Right forelimb (tissue), 1 donor: ENCODE data around the gene OR5H14.
"Not testable (repeated sequence)": the region's sequence is repeated elsewhere in the genome, so short reads cannot be mapped to it uniquely, and the experiment has no call there.

Source experiments
- DNase-seq: peaks from one replicate; pipeline ENCODE4 v3.0.0-alpha.2; 2018

The OR5H14 gene

DNA sequence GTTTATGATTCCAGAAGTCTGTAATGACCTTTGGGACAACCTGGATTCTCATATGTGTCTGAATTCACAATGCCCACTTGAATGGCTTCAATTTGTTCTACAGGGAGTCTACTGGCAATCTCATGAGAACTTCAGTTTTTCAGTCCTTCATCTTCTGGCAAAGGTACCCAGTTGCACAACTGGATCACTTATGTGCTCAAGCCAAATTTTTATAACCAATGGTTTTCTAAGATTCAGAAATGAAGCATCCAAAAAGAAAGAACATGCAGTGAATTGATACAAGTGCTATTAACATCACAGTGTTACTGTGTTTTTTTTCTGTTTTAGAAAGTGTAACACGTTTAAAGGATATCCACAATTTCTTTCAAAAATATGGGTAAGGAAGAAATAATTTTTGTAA is at the start of gene OR5H14:
OR5H14 (plus strand) TSS at position 301 of the 400 bp plus-strand sequence. CDS start 1,907 bp downstream, outside the sequence.
- DNase-seq = no peak

- no peak for DNase-seq
Measured at GRCh38 chr3:98099848-98100247, 47.4 kb upstream of the OR5H14 start.

DNA sequence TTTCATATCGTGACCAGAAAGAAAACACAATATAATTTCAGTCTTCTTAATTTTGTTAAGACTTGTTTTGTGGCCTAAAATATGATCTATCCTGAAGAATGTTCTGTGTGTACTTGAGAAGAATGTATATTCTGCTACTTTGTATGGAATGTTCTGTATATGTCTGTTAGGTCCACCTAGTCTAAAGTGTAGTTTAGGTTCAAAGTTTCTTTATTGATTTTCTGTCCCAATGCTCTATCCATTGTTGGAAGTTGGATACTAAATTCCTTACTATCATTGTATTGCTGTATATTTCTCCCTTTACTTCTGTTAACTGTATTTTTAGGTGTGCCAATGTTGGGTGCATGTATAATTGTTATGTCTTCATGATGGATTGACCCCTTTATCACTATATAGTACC is 39.1 kb upstream of the OR5H14 start:
- DNase-seq = no peak

- no peak for DNase-seq
Measured at GRCh38 chr3:98109807-98110549, 37.3 kb upstream of the OR5H14 start.

GRCh38 chr3:98110550-98110908 is 36.8 kb upstream of the OR5H14 start:
- no peak for DNase-seq

GRCh38 chr3:98114264-98114663 is 33.0 kb upstream of the OR5H14 start:
- no peak for DNase-seq

- DNase-seq = no peak
Measured at GRCh38 chr3:98115717-98116116, 31.6 kb upstream of the OR5H14 start.

GRCh38 chr3:98130421-98130820 is 16.9 kb upstream of the OR5H14 start, which contains the start of gene OR5H1:
TSS of gene OR5H1 (plus strand) at chr3:98130721. CDS start at chr3:98132698, 1,977 bp downstream.
- no peak for DNase-seq

- DNase-seq = no peak
Measured at GRCh38 chr3:98136631-98137030, 10.6 kb upstream of the OR5H14 start.

- not testable (repeated sequence) for DNase-seq
Measured at GRCh38 chr3:98137826-98138557, 9.3 kb upstream of the OR5H14 start.

DNA sequence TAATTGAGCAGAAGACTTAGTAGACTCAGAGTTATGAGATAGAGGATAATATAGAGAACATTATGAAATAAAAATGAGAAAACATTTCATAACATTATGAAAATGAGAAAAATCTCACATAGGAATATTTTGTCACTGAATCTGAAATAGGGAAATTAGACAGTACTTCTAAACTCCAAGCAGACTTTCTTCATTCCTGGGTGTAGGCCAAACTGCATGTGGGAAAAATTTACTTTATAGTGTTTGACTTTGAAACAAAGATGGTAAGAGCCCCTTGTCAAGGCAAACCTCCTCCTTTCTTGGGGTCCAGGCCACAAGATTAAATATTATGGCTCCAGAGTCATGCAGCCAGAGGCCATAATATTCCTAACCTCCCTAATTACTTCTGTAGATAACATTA is 6.7 kb upstream of the OR5H14 start:
- DNase-seq = no peak

- no peak for DNase-seq
Measured at GRCh38 chr3:98148751-98149150, 1.5 kb downstream of the OR5H14 start.

- DNase-seq = not testable (repeated sequence)
Measured at GRCh38 chr3:98149456-98149855, 2.2 kb downstream of the OR5H14 start.

- no peak for DNase-seq
Measured at GRCh38 chr3:98151241-98151640, 4.0 kb downstream of the OR5H14 start.

- no peak for DNase-seq
Measured at GRCh38 chr3:98166396-98166795, 19.1 kb downstream of the OR5H14 start, which contains the start of gene OR5H15. TSS of gene OR5H15 (plus strand) at chr3:98166696. CDS start at chr3:98168700, 2,004 bp downstream.

DNA sequence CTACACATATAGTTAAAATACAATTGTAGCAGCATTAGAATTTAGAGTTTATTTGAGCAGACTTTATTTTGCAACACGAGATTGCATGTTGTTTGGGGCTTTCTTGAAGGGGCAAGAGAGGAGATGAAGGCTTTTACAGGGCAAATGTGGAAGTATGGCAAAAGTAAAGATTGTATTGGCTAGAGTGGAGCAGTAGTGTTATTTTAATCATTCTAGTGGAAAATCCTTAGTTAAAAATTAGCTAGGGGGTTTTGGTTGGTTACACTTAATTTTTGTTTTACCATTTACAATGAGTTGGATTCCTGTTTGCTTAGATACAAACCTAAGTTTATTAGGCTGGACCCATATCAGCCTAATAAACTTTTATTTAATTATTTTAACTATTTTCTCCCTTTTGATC is 23.8 kb downstream of the OR5H14 start:
- no peak for DNase-seq

DNA sequence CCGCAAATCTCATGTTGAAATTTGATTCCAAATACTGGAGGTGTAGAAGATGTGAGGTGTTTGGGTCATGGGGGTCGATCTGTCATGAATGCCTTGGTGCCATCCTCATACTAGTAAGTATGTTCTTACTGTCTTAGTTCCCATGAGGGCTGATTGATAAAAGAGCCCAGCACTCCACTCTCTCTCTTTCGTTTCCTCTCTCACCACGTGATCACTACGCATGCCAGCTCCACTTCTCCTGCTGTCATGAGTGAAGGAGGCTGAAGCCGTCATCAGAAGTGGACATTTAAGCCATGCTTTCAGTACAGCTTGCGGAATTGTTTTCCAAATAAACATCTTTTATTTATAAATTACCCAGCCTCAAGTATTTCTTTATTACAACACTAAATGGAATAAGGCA is 25.3 kb downstream of the OR5H14 start:
- no peak for DNase-seq

- no peak for DNase-seq
Measured at GRCh38 chr3:98180319-98180890, 33.1 kb downstream of the OR5H14 start.

DNA sequence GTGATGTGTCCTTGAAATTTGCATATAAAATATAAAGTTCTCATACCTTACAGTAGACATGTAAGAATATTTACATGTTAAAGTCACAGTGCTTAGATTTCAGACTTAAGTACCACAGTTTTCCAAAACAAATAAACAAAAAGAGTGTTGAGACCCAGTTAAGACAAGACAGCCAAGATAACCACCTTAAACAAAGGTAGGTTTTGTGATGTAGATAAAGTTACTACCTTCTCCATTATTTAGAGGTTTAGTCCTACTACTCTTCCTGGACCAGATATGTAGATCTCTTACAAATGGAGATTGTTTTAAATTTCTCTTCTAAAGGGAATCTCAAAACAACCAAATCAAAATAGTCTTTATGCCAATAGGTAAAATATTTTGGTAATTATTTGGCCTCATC is 34.9 kb downstream of the OR5H14 start:
- DNase-seq = no peak

DNA sequence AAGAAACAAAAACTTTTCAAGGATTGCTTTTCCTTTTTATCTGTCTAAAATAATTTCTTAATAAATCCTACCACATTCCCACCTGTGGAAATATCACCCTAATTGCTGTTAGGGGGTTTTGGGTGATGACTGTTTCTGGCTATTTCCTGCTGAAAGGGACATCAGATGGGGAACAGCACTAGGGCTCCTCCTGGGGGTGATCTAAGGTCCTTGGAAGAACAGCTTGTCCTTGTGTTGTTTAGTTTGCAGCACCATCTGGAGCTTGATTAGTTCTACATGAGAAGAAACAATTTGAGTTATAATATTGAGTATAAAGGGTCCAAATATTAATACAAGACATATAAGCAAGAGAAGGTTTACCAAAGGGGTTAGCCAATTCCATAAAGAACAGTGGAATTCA is 37.9 kb downstream of the OR5H14 start:
- DNase-seq = no peak

DNA sequence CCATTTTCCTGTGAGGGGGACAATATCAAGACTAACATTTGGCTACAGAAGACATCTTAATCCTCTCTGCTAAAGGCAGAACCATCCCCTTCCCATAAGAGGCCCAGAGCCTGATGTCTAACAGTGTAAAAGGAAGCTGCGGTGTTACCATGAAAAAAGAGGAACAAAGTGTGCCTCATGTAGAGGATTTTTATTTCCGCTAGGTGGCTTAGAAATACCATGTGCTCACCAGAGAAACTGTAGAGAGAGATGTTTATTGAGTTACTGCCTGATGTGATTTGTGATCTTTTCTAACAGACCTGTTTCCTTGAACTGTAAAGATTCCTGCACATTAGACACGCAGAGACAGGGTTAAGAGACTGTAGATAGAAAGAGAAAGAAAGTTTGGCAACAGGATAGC is 41.3 kb downstream of the OR5H14 start:
- DNase-seq = no peak

DNA sequence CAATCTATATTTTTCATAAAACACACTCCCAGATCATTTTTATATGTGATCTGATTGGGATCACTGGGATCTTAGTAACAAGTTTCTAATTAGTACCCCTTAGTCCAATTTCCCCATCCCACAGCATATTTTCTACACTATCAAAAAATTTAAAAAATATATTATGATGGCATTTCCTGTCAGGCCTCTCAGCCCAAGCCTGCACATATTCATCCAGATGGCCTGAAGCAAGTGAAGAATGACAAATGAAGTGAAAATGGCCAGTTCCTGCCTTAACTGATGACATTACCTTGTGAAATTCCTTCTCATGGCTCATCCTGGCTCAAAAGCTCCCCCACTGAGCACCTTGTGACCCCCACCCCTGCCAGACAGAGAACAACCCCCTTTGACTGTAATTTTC is 43.6 kb downstream of the OR5H14 start:
- not testable (repeated sequence) for DNase-seq

DNA sequence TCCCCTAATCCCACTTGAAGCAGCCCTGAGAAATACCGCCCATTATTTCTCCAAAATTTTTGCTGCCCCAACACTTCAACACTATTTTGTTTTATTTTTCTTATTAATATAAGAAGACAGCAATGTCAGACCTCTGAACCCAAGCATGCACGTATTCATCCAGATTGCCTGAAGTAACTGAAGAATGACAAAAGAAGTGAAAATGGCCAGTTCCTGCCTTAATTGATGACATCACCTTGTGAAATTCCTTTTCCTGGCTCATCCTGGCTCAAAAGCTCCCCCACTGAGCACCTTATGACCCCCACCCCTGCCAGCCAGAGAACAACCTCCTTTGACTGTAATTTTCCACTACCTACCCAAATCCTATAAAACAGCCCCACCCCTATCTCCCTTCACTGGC is 49.0 kb downstream of the OR5H14 start:
- not testable (repeated sequence) for DNase-seq

- DNase-seq = no peak
Measured at GRCh38 chr3:98199020-98199419, 51.7 kb downstream of the OR5H14 start.
